ENCODE results near the gene ANKRD44.

The ANKRD44 gene

DNA sequence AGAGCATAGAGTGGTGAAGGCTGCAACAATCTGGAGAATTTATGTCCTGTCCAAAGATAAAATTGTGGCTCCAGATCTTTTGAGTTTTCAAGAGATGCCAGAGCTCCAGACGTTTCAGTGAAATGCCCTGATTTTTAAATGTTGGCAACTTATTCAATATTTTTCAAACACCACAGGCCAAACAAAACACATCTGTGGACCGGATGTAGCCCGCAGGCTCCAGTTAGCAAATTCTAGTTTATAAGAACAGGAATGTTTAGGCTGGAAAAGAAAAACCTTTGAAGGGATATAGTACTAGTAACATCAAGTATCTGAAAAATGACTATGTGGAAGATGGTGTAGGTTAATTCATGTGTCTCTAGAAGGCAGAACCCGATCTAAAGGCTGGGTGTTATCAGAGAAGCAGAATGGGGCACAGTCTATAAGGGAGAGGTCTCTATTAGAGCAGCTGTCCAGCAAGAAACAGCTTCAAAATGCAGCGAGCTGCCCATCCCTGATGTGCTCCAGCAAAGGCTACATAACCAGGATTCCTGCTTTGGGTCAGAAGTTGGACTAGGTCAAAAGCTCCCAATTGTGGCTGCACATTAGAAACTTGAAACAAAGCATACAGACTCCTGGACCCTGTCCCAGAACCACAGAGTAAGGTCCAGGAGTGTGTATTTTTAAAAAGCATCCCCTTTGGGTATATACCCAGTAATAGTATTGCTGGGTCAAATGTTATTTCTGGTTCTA, 105.9 kb downstream of the ANKRD44 start:
- DNase-seq: no peak

DNA sequence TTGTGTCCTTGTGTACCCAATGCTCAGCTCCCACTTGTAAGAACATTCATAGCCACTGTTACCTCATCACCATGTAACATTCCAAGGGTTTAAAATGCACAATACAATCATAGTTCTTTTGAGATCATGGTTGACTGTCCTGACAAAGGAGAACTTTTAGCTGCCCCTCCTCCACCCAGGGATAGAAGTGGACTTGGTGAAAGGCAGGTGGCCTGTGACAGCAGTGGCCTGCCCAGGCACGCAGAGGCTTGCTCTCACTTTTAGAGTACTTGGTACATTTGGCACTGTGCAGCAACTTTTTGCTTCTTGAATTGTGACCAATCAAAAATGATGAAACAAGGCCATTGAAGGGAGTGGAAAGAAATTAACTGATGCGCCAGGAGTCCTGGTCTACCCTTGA, 108.7 kb downstream of the ANKRD44 start:
- no peak for DNase-seq

DNA sequence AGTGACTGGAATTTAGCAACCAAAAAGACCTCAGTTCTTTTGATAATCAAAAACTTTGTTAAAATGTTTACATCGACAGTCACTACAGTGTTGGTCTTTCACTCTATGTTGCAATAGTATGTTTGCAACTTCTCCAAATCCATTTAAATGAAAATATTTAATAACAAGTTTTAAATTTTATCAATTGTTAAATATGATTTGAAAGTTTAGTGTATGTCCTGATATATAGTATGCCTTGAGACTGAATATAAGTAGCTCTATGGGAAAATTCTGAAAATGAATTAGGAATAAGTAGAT, 109.9 kb downstream of the ANKRD44 start:
- no peak for DNase-seq

DNA sequence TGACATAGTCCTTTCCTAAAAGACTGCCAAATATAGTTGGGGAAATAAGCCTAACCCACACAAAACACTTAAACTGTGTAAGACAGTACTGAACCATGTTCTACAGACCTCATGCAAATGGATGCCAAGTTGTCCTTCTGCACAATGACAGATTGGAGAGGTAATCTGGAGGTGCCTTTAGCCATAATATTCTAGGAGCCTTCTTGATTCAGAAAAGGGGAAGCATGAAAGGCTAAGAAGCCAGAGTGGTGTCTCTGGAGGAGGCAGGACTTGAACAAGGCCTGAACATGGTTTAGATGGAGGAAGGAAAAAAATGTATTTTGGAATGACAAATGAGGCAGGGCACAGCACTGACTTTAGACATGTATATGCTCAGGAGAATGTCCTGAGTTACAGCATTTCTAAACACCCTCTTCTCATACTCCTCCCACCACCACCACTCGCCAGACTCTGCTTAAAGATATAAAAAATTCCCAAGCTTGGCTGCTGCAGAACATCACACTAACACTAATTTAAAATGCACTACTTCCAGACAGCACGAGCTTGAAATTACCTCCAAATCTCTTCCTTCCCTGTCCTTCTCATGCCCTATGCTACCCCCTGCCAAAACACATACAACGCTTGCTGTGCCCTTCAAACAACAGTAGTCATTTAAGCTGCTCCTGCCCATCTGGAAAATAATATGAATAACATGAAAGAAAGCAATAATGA, 110.4 kb downstream of the ANKRD44 start:
- no peak for DNase-seq

DNA sequence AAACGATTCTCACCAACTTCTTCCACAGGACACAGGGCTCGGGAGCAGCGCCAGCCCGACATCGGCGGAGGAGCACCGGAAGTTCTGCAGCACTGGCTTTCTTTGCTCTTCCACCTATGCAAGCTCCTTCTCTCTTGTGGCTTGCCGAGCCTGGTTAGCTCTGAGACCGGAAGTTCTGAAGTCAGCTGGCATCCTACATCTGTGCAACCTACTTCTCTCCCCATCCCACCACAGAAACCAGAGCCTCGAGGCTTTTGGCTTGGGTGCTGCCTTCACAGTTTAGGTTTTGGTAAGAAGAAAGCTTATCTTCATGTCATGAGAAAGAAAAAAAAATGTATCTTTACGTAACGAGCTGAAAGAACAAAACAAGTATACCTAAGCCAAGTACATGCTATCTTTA, 111.7 kb downstream of the ANKRD44 start:
- peak; percentile 65 for DNase-seq

DNA sequence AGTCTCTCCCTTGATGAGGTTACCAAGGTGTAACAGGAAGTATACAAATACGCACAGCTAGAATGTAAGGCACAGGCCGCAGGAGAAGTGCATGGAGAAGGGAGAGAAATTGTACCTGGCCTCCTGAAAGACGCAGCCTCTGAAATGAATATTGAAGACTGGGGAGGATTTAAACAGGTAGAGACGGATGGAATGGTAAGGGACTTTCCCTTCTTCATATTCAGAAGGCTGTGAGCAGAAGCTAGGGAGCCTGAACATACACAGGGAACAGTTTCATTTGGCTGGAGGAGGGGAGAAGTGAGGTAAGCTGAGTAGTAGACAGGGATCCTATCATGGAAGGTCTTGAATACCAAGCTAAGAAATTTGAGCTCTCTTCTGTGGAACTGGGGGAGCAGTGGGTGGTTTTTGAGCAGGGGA, 112.7 kb downstream of the ANKRD44 start:
- DNase-seq: no peak

DNA sequence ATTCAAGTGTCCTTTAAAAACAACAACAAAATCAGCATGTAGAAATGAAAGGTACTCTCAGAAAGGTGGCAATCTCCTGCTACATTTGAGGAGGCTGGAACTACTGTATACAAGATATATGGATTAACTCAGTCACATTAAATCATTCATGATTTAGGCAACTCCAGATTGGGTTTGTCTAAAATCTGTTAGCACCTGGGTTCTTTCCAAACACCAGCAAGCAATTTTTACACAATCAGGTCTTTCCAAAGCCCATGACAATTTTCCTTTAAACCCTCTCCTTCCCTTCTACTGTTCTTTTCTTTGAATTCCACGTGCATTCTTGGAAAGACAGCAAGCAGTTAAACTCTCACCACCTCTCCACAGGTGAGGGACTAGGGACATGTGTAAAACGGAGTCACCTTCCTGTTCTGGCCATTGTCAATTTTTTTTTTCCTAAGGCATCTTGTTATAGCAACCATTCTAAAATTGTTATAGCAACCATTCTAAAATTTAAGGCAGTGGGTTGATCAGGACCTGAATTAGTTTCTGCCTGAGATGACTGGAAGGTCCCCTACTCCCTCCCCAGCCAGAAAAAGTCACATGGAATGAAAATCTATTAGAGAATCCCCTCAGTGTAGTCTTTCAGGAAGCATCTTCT, 113.9 kb downstream of the ANKRD44 start:
- no peak for DNase-seq

DNA sequence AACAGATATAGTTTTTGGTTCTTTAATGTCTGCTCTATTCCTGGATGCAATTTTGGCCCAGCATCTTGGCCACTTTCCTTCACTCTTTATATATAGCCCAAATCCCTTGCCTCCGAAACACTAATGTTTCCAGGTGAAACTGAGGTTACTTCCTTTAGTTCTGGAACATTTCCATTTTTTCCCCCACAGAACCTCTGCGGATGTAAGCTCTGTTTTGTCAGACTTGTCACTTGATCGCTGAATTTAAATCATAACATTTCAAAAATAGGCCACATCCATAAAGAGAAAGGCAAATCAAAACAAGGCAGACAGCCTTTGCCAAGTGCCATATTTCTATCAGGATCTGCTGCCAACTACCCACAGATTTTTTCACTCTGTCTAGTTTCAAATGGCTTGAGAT, 115.1 kb downstream of the ANKRD44 start:
- no peak for DNase-seq

DNA sequence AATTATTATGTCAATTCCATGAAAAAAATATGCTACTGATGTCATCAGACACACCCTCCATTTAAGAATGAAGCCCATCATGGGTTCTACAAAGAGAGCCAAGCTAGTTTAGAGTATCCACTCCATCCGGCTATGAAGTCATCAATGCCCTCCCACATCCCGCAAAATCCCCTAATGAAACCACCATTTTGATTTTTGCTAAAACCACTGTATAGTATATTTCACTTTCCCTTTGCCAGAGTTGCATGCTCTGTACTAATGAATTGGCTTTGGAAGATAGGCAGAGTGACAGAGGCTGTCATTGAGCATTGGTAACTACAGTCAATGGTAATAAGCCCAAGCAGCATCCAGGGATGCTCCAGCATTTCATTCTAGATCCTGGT, 118.6 kb downstream of the ANKRD44 start:
- no peak for DNase-seq

DNA sequence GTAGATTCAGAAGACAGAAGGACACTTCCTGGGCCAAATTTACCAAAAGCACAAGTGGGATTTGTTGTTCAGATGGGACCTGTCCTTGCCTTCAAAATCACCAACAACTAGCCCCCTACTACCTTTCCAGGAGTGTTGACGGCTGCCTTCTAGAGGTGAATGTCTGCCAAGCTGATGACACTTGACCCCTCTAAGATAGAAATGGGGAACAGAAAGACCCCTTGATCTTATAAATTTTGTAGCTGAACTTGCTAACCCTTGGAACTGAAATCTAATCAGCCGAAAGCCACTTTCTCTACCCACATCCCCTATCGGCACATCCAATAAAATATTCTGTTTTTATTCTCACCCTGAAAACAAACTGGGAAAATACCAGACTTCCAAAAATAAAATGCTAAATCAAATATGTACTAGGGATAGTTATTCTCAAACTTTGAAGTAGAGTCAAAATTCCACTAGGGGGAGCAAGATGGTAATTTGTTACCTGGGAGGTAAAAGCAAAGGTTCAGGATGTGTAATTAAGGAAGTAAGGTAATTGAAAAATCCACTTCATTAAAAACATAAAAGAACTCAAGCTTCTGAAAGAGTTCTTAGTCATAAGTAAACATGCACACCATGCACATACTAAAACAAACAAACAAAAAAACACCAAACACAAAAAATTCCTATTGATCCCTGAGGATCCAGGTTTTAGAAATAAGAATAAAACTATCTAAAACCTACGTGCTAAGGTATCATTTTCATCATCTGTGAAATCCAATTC, 119.2 kb downstream of the ANKRD44 start:
- no peak for DNase-seq

DNA sequence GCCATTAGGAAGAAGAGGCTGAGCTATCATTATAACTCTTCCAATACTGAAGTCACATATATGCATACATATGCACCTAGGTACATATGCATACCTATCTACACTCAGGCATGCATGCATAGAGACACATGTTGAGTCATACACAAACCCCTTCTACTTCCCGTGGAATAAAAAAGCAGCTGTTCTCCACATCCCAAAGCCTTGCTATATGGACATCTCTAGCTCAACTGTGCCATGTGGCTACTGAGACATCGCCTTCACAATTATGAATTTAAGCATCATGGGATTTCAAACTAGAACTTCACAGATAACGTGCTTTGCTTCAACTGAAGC, 120.5 kb downstream of the ANKRD44 start:
- no peak for DNase-seq

DNA sequence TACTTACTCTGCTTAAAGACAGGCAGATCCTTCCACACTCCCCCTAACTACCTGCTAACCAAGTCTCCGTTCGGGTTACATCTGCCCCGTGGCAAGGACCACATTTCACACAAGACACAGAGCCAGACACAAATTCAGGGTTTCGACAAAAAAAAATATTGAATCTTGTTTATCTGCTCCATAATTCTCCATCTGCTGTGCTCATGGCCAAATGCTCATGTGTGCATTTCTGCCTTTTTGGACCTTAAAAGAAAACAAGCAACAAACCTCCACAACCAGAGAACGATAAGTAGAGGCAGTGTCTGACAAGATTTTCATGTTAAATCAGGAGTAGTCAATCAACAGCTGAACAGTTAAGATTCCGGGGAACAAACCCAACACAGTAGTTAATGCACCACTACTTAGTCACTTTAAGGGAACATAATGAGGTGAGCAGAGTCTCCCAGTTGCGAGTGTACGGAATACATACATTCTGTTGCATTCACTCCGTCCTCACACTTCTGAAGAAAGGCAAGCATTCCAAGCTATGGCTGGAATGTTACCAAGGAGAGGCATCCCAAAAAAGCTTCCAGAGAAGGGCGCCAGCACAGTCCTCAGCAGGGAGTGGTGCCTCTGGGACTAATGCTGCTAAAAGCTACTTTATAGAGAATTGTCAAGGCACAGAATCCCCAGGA, 121.0 kb downstream of the ANKRD44 start:
- DNase-seq: no peak

DNA sequence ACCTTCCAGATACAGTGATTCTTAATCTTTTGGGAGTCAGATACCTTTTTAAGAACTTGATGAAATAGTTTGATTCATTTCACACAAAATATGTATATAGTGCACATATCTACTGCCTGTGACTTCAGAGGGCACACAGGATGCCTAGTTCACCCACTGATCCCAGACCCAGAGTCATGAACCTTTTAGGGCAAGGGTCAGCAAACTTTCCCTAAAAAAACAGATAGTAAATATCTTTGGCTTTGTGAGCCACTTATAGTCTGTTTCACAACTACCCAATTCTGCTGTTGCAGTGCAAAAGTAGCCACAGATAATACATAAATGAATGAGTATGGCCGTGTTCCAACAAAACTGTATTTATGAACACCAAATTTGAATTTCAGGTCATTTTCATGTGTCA, 124.9 kb downstream of the ANKRD44 start:
- DNase-seq: no peak

DNA sequence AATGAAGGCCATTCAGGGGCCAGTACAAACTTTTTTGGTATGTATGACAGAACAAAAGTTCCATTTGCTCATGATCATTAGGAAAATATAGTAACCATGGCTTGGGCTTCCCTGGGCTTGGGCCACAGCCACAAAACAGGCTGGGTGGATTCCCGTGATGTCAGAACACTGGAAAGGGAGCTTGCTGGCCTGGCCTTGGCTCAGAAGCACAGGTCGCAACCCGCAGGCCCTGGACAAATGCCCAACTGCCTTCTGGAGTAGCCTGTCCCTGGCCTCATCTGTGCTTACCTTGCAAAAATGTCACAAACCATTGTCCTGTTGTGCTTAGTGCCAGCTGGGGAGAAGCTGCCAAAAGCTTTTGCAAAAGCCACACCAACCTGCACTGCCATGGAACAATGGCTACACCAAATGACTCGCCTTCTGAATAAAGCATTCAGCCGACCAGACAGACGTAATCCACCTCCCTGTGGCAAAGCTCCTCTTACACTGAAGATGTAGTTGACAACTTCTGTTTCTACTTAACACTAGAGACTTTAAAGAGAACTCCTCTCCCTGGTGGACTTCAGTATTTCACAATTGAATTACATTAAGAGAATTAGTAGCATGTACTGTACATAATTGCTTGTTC, 125.5 kb downstream of the ANKRD44 start:
- no peak for DNase-seq

DNA sequence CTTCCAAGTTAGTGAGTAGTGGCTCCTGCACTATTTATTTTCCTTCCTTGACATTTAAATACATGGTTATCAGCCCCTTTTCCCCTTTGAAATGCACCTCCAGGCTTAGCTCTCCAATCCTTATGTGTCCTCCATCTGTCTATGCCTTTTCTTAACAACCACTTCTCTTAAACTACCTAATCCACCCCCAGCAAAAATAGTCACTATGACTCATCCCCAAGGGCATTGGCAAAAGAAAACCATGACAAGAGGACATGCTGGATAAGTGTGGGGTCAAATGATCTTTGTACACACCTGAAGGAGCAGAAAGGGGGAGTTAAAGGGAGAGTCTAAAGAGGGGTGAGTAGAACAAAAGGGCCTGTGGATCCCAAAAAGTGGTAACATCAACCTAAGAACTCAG, 127.2 kb downstream of the ANKRD44 start:
- no peak for DNase-seq

DNA sequence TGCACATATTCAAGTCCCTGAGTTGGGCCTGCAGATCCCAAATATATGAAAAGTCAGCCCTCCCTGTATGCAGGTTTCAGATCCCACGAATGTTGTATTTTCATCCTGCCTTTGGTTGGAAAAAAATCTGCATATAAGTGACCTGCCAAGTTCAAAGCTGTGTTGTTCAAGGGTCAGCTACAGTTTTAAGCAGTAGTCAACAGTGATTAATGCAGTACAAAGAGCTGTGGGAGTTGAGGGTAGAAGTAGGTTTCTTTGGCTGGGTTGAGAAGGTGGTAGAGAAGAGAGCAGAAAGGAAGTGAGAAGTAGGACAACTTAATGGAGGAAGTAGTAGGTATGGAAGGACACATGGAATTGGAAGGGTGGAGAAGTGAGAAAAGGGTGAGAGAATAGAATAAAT, 127.9 kb downstream of the ANKRD44 start:
- no peak for DNase-seq

DNA sequence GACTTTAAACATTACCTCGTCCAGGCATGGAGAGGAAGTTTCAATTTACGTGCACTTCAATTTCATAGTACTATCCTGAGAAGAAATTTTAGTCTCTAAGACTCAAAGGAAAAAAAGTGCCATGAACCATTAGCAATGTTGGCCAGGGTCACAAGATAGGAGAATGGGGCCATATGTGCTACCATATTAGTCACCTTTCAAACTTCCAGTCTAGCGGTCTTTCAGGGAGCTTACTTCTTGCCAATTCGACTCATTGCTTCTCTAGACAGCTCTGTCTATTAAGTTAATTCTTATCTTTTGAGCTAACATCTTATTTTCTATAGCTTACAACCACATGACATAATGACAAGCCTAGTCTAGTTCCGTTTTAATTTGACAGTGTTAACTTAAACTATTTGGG, 129.1 kb downstream of the ANKRD44 start:
- DNase-seq: no peak

DNA sequence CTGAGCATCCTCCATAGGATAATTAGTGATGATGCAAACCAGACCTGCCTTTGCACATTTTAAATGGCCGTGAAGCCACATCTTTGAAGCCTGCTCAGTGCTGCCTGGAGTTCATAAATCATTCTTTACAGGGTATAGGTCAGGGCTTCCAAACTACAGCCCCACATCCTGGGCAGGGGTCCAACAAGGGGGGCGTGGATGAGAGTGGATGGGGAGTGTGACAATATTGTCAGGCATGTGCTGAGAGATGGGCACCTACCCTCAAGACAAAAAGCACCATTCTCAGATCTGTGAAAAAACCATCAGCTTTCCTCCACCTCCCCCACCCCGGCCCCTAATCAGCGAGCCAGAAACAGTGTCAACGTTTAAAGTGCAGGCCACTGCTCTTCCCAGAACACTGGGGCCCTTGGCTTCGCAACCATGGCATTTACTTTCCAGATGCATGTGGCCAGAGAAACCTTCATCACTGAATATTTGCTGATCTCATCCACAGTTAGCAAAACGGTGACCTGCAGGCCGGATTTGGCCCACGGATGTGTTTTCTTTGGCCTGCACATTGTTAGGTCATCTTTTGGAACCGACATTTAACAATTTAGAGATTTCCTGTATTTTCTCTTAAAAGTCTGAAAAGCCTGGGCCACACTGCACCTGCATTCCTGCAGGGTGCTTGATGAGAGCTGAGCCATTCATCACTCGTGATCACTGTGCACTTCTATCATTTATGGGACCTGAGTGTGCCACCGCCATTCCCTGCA, 130.7 kb downstream of the ANKRD44 start:
- DNase-seq: no peak

DNA sequence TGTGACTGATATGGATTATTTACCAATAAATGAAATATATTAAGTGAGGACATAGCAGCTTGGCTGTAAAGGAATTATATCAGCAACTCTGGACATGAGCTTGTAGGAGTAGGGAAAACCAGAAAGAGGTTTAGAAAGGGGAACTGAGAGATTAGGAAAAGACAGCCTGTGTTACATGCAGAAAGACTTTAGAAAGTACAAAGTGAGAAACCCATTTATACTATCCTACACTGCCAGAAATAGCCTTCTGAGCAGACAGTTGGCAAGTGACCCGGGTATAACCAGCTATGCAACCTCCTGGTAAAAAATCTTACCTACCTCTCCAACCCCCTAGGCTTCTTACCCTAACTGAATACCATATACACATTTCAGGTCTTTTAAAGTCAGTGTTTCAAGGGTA, 134.1 kb downstream of the ANKRD44 start:
- no peak for DNase-seq

DNA sequence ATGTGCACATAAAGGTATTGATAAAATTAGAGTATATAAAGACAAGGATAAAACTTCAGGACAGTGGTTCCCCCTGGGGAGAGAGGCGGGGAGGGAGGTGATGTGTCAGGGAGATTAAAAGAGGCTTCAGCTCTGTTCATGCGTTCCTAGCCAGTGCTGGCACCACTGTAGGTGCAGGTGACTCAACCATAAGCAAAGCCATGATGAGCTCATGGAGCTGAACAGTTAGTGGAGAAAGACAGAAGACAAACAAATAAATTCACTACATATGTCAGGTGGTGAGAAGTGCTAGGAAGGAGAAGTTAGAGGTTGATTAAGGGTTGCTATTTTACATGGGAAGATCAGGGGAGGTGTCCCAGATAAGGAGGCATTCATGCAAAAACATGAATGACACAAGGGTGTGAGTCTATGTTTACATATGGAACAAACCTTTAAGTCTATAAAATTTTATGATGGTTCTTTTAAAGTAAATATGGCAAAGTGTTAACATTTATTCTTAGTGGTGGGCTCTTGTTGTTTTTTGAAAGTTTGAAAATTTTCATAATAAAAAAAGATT, 136.0 kb downstream of the ANKRD44 start:
- no peak for DNase-seq

DNA sequence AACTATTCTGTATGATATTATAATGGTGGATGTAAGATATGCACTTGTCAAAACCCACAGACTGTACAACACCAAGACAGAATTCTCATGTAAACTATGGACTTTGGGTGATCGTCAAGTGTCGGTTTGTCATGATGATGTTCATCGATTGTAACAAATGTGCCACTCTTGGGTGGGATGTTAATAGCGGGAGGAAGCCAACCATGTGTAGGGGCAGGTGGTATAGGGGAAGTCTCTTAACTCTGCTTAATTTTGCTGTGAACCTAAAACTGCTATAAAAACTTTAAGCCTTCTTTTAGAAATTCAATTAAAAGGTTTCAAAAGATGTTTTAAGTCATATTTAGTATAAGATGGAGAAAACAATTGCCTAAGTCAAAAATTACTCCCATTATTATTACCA, 139.0 kb downstream of the ANKRD44 start:
- DNase-seq: no peak

DNA sequence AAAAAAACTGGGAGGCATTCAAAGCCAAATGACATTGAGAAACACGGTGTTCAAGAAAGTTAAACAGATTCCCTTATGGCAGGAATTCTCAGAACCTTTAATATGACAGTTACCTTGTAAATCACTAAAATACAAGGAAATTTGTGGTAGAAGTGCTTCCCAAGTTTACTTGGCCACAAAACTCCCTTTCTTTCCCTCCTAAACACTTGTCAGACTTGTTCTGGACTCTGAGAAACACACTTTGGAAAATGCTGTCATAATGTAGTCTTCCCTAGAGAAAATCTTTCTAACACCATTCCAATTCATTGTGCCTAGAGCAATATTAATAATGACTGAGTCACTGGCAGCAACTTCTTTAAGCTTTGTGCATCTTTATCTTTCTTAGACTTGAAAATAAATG, 140.4 kb downstream of the ANKRD44 start:
- DNase-seq: no peak
